HG03521 (cell line): ENCODE measurements around the gene PIM3.

Source experiments
- ATAC-seq: cut with Tn5 transposase; IDR thresholded peaks from one replicate; pipeline ENCODE4 v1.9.1; 2021; ENCODE audit warnings: mild to moderate bottlenecking, moderate library complexity; ENCODE audit not compliant: unreplicated experiment

PIM3 gene

GRCh38 chr22:49999946-50000586 is 39.5 kb downstream of the PIM3 start:
- ATAC-seq = no peak

GRCh38 chr22:50000587-50001387 is 40.2 kb downstream of the PIM3 start:
- no peak for ATAC-seq

- no peak for ATAC-seq
Measured at GRCh38 chr22:50001388-50002231, 41.0 kb downstream of the PIM3 start.

- no peak for ATAC-seq
Measured at GRCh38 chr22:50002791-50003190, 42.2 kb downstream of the PIM3 start.

- no peak for ATAC-seq
Measured at GRCh38 chr22:50004918-50005317, 44.3 kb downstream of the PIM3 start.

GRCh38 chr22:50007057-50007511 is 46.5 kb downstream of the PIM3 start:
- no peak for ATAC-seq

- no peak for ATAC-seq
Measured at GRCh38 chr22:50008151-50009040, 47.8 kb downstream of the PIM3 start.

- ATAC-seq = no peak
Measured at GRCh38 chr22:50009251-50009650, 48.7 kb downstream of the PIM3 start.

- ATAC-seq = no peak
Measured at GRCh38 chr22:50009765-50010675, 49.4 kb downstream of the PIM3 start.

- no peak for ATAC-seq
Measured at GRCh38 chr22:50010676-50011446, 50.3 kb downstream of the PIM3 start.

GRCh38 chr22:50011447-50012210 is 51.1 kb downstream of the PIM3 start:
- no peak for ATAC-seq

- no peak for ATAC-seq
Measured at GRCh38 chr22:50012211-50013181, 51.9 kb downstream of the PIM3 start, which contains the start of gene IL17REL. Gene IL17REL, minus strand, starts transcription at chr22:50012765. Its CDS starts 119 bp downstream, at chr22:50012646.
